Ovary (tissue), 3 donors: Measurements from ENCODE around the gene ANO2.

Source experiments
- CTCF ChIP-seq, 3 donors: fragments of 450-650 bp in 2 of 3; fragments of 200-600 bp in 1 of 3; IDR thresholded peaks; one replicate each; pipeline versions ENCODE4 v1.5.1 to v1.8.0; 2016 to 2022; ENCODE audit warnings: antibody characterized with exemption in 3 of 3, mild to moderate bottlenecking in 1 of 3
- POLR2A ChIP-seq: fragments of 450-650 bp; IDR thresholded peaks from one replicate; pipeline ENCODE4 v1.6.1; 2017; ENCODE audit warnings: antibody characterized with exemption, mild to moderate bottlenecking, moderate library complexity
- donor health status: DM: no; HTN: no; CAD: no.

- TF ChIP-seq CTCF (IDR thresholded peaks at IDR 0.05), result no peak
- TF ChIP-seq POLR2A, result no peak
Measured at GRCh38 chr12:5977556-5977955, 32.5 kb upstream of the ANO2 start.
